HTERT RPE-1 (cell line): ENCODE results near the gene CELF1.

ENCODE experiments used
- in situ Hi-C: fragments of 300-500 bp; cut with MboI; formaldehyde crosslinking; loops from 4 replicates; pipeline ENCODE4 v1.14.3; 2020; ENCODE audit warnings: low sequenced_read_pairs

CELF1 gene

DNA sequence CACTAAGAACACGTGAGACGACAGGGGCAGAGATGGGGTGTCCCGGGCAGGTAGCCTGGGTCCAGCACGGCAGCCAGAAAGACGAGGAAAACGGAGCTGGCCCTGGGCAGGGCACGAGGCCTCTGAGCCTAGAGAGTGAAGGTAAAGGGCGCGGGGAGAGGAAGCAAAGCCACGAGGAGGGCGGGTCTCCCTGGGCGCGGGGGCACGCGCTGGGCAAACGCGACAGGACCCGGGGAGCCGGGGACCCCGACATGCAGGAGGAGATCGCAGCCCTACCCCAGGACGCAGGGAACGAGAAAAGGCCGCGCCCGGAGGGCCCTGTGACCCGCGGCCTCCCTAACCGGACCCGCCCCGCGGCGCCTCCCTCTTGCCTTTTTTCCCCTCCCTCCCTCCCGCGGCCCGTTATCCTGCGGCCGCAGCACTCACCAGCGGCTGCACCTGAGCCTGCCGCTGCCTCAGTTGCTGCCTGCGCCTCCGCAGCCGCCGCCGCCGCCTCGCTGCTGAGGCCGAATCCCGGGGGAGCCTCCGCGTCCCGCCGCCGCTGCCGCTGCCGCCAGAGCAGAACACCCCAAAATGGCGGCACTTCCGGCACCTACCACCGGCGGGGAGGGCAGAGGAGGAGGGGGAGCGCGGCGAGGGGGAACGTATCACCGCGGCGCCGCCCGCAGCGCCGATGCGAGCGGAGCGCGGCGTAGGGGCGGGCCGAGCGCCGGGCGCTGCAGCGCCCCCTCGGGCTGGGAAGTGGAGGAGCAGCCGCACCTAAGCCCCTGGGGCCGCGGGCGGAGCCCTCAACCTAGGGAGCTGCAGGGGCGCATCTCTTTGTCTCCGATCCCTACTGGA, at the start of gene CELF1:
CELF1 (minus strand) TSS at position 567 of the 840 bp plus-strand sequence. CDS start 53,609 bp downstream, outside the sequence.
- in situ Hi-C loops: no loop called here

DNA sequence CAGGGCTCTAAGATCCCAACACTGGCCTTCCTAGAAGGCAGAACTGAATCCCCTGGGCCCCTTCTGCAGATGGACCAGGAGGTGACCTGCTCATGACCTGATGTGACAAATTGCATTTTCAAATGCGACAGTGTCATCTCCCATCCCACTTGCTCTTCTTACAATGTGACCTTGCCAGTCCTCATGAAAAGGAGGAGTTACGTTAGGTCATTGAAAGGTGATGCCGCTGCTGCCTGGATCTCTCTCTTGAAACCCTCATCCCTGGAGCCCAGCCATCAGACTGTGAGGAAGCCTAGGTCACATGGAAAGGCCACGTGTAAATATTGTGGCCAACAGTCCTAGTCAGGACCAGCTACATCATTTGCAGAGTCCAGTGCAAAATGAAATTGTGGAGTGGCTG, 47.0 kb upstream of the CELF1 start:
- in situ Hi-C loops: no loop called here

DNA sequence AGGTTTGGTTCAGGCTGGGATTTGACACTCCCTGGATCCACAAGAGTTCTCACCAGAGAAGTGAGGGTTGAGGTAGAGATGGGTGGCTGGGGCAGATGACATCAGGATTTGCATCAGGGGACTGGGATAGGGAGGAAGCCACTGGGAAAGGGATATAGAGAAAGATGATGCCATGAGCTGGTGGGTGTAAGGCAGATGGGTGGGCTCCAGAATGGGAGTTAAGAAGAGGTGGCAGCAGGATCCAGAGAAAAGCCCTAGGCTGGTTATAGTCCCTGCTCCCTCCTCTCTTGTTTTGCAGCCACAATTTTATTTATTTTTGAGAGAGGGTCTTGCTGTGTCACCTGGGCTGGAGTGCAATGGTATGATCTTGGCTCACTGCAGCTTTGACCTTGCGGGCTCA, 43.0 kb upstream of the CELF1 start:
- in situ Hi-C loops: no loop called here

DNA sequence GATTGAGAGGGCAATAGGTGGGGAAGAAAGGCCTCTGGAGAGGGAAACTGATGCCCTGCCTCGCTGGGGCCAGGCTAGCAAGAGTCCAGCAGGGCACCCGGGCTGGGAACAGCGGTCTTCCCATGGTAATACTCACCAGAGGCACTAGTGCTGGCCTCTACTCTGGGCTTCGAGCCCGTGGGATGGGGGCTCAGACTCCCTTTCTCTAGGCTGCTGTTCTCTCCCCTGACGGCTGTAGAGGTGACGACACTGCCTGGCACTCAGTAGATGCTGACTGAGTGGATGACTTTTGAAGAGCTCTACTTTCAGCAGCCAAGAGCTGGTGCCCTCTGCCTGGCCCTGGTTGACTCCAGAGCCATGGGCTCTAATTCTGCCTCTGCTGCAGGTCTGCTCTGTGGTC, 42.1 kb upstream of the CELF1 start:
- in situ Hi-C loops: no loop called here

DNA sequence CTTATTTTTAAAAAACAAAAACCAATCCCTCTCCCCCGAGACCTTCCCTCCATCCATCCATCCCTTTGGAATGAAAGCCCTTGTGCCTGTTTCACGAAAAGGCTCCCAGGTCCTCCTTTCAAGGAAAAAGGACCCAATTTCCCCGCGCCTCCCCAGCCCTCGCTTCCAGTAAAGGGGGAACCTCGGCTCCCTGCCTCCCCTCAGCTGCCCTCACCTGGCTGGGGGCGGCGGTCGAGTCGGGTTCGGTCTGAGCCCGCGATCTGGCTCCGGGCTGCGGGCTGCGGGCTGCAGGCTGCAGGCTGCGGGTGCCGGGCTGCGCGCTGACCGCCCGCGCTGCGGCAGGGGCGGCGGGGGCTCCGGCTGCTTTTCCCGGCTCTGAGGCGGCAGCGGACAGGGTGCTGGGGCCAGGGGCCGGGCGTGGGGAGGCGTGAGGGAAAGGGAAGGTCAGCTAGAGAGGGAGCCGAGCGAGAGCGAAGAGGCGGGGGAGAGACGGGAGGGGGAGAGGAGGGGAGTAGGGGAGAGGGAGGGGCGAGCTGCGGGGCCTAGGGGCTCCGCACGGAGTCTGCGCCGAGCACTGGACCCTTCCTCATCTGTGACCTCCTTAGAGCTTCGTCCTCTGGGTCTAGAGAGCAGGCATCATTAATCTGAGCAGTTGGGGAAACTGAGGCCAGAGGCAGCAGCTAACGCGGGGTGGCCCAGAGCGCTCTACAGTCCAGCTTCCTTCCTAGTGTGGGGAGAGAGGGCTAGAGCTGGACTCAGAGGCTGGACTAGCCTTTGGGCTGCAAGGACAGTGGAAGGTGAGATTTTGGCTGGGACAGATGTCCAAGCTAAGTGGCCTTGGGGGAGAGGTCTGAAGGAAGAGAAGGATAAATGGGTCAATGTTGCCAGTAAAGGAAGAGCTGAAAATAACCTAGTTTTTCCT, 41.3 kb upstream of the CELF1 start, which contains the start of gene C1QTNF4:
C1QTNF4 (minus strand) TSS at position 478 of the 922 bp plus-strand sequence. CDS start 3,601 bp downstream, outside the sequence.
- in situ Hi-C loops: no loop called here

DNA sequence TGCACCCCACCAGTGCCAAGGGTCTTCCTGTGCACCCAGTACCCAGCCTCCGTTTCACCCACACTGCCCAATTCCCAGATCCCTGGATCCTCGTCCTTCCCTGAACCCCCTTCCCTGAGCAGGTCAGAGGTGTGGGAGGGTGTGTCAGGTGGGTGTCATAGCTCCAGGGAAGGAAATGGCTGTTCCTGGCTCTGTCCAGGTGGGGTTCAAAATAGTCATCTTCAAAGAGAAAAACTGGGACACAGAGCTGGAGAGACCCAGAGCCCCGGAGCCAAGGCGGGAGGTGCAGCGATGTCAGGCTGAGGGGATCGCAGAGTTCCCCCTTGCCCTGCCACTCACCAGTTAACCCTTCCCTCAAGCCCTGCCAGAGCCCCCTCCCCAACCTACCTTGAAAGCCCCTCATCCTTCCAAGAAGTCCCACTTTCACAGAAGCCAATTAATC, 40.6 kb upstream of the CELF1 start:
- in situ Hi-C loops: no loop called here

DNA sequence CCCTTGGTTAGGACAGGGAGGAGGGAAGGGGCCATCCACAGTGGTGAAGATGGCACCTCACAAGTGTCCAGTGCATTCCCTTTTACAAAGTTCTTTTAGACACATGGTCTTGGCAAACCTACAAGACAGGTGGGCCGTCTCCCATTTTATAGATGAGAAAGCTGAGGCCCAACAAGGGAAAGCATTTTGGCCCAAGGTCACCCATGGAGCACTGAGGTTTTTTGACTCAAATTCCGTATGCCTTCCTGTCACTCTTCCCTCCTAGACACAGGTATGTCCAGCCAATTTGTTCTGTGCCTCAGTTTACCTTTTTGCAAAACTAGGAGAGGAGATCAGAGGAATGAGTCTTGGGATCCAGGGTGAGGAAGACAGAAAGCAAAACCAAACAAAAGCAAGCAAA, 40.0 kb upstream of the CELF1 start:
- in situ Hi-C loops: no loop called here

DNA sequence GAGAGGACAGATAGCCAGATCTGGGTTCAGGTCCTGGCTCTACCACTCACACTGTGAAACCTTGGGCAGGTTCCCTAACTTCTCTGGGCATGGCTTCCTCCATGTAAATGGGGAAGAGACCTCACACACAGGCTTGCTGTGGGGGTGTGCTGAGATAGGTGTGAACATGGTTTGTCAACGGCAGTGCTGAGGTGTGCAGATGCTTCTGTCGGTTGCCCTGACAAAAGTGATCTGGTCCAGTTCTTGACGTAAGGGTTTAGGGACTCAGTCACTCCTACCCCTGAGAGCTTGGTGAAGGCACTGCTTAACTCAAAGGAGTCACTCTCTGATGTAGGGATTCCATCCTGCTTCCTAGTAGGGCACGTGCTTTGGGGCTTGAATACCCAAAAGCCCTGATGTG, 39.3 kb upstream of the CELF1 start:
- in situ Hi-C loops: no loop called here

DNA sequence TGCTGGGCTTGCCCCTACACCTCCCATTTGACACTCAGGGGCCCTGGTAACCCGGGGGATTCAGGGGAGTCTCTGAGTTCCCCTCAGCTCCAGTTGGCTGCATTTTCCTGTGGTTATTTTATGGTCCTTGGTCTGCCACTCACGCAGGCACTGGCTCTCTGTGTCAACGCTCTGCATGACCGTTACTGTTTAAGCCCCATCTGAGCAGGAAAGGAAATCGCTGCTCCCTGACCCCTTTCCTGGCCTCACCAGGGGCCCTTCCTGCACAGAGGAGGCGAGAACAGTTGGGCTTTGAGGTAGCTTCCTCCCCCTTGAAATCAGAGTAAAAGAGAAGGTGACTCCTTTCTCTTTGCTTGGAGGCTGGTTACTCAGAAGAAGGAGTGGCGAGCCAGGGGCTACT, 38.8 kb upstream of the CELF1 start:
- in situ Hi-C loops: no loop called here

DNA sequence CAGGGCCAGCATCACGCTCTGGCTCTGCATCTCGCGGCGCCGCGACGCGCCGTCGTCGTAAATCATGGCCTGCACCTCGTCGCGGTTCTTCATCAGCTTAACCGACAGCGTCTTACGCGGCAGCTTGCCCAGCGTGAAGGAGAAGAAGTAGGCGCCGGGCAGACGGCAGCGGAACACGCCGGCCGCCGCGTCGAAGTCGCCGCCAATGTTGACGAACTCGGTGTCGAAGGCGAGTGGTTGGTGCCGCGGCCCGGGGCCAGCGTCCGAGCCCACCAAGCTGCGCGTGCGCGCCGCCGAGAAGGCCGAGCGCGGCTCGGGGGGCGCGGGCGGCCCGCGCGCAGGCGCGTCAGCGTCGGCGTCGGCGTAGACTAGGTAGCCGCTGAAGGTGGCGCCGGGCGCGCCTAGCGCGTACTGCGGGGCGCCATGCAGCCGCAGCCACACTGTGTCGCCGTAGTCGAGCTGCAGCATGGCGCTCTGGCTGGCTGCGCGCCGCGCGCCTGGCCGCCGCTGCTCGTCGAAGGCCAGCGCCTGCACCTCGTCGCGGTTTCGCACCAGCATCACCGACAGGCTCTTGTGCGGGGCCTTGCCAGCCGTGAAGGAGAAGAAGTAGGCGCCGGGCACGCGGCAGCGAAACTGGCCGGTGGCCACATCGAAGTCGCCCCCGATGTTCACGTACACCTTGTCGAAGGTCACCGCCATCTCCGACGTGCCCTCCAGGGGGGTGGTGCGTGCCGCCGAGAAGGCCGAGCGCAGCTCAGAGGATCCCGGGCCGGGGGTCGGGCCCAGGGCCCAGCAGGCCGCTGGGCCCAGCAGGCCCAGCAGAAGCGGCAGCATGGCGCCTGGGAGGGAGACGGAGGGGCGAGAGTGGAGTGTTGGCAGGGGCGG, 37.3 kb upstream of the CELF1 start:
- in situ Hi-C loops: no loop called here

DNA sequence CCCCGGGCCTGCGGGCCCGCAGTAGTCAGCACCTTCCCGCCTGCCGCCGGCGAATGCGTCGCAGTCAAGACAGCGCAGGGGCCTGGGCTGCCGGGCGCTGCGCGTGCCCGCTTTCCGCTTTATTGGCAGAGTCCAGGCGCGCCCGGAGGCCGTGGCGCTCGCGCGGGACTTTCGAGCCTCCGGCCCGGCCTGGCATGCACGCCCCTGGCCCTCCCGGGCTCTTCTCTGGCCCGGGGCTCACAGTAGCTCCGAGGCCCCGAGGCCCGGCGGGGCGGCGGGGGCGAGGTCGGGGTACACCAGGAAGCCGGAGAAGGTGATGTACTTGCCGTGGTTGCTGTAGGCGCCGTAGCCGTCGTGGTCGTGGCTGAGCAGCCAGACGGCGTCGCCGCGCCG, 36.6 kb upstream of the CELF1 start:
- in situ Hi-C loops: no loop called here

DNA sequence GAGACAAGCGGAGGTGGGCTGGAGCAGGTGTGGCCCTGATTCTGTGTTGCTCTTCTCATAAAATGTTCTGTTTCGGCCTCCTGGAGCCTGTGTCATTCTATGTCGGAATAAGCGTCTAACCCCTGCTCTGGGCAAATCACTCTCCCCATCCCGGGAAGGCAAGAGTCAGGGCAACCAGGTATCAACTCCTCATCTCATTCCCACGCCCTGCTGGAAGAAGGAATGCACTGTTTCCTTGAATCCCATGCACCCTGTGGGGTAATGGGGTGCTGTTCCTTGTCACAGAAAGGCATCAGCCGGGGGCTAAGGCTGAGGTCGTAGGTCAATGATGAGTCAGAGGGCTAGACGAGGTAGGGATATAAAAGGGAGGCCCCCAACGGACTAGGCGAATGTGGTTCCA, 36.2 kb upstream of the CELF1 start:
- in situ Hi-C loops: no loop called here

DNA sequence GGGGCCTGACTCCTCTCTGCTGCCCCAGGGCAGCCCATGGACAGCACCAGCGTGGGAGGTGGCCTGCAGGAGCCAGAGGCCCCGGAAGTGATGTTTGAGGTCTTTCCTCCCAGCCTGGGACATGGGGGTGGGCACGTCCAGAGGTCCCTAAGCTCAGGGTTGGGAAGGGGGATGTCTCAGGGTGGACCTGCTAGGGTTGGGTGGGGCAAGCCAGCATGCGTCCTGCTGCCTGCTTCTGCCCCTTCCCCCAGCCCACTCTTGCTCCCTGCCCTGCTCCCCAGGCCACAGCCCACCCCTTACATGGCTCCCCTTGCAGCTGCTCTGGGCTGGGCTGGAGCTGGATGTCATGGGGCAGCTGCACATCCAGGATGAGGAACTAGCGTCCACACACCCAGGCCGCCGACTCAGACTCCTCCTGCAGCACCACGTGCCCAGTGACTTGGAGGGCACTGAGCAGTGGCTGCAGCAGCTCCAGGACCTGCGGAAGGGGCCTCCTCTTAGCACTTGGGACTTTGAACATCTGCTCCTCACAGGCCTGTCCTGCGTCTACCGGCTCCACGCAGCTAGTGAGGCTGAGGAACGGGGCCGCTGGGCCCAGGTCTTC, 34.9 kb upstream of the CELF1 start:
- in situ Hi-C loops: no loop called here

DNA sequence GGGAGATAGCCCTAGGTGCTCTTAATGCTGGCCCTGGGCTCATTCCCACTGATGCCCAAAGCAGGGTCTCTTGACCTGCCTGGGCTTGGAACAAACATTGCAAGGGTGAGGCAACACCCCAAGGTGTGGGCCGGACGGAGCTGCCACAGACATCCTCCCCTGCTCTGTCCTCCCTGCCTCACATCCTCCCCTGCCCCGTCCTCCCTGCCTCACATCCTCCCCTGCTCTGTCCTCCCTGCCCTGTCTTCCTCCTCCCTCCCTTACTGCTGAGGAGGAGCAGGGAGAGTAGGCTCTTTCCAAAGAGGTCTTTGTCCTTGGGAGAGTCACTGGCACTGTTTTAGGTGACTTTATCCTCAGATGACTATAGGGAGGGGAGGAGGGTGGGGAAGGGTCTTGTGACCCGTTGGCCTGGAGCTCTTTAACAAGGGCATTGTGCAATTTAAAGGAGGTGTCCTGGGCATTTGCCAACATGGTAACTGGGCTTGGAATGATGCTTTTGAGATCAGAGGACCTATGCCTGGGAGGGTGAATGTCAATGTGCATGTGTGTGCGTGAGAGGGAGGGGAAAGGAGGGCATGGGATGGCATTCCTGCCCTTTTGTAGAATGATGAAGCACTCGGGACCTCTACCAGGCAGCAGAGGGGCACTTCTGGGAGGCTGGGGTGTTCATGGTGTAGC, 34.2 kb upstream of the CELF1 start:
- in situ Hi-C loops: no loop called here

DNA sequence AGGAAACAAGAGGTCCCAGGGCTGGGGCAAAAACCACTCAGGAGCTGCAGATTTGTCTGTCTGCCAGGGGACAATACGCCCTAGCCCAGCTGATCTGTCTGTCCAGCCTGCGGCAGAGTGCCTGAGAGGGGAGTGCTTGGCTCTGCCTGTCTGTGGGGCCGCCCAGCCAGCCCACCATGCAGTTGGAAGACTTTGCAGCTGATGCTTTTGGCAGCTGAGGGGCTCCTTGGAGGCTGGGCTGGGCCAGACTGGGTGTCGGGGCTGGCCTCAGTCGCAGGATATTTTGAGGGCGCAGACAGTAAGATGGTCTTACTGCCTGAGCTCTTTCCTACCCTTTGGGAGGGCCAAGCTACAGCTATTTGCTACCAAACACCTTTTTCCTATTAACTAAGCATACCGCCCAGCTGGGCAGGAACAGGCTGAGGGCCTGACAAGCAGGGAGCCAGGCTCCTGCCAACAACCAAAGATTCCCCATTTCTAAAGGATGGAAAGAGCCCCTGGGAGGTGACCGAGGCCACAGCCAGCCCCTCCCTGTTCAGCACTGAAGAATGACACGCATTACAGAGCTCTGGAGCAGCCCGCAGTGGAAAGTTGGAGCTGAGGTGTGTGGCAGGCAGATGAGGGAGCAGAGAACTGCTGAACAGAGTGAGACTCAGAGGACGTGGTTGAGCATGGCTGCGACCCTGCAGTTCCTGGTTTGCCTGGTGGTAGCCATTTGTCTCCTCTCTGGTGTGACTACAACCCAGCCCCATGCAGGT, 33.3 kb upstream of the CELF1 start, which contains the start of gene FAM180B:
FAM180B (plus strand) TSS at position 581 of the 758 bp plus-strand sequence; CDS start at position 672, 91 bp downstream.
- in situ Hi-C loops: no loop called here

DNA sequence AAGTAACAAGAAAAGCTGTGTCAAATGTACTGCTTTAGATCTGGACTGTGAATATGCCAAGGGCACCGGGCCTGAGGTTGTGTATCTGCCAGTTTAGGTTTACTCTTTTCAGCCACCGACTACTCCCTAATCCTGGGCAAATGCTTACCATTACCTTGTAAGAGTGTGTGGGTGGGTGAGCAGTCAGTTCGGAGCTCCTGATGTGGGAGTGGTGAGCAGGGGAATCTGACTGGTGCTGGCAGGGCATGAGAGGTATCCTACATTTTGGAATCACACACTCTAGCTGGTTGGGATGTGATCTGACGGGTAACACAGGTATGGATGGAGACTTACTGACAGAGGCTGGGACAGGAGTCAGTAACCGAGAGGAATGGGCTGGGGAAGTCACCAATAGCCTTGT, 30.9 kb upstream of the CELF1 start:
- in situ Hi-C loops: no loop called here

DNA sequence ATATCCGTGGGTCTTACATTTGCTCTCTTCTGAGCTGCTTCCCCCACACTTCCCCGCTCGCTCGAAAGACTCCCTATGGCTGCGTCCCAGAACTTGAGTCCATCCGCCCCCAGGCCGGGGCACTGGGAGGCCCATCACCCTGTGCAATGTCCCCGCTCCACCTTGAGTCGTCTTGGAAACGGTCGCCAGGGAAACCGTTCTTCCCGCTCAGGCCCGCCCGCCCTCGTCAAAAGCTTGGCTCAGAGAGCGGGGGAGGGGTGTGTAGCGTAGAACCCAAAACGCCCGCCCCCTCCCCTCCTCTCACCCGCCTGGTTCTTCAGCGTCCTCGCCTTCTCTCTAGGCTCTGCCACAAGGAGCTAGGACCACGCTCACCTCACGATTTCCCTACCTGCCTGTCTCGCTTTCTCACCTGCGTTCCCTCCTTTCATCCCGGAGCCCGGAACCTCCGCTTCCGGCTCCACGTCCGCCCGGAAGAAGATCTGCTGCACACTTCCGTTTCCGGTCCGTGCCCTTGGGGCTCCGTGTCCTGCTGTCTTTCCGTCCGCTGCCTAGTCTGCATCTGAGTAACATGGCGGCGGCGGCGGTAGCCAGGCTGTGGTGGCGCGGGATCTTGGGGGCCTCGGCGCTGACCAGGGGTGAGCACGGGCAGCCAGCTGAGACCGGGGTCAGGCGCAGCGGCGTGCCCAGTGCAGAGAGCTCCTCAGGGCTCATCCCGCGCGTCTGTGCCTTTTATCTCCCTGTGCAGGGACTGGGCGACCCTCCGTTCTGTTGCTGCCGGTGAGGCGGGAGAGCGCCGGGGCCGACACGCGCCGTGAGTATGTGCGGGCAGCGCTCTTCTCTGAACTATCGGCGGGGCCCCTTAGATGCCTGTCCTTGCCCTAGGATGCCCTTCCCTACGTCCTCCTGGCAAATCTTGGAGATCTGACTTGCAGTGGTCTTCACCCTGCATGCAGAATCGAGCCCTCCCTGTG, 25.9 kb upstream of the CELF1 start, which contains the start of the genes KBTBD4 and NDUFS3:
KBTBD4 (minus strand) TSS at position 447 of the 971 bp plus-strand sequence; CDS start at position 428, 19 bp downstream.
NDUFS3 (plus strand) TSS at position 551 of the 971 bp plus-strand sequence; CDS start at position 569, 18 bp downstream.
- in situ Hi-C loops: no loop called here
